Suppressor macrophage (primary cell): ENCODE measurements around the gene TRIM44.

ENCODE experiments used
- DNase-seq, 4 experiments: peaks; one replicate each; pipeline ENCODE4 v3.0.0-alpha.2; 2020 to 2022

Gene TRIM44

GRCh38 chr11:35672608-35673007 is 10.0 kb downstream of the TRIM44 start:
- DNase-seq, result no peak

GRCh38 chr11:35675901-35676610 is 13.5 kb downstream of the TRIM44 start:
- DNase-seq, result peak; percentile 15 to 59 (median 37)

GRCh38 chr11:35676611-35676965 is 14.0 kb downstream of the TRIM44 start:
- no peak for DNase-seq

GRCh38 chr11:35677904-35678303 is 15.3 kb downstream of the TRIM44 start:
- no peak for DNase-seq

GRCh38 chr11:35678471-35678870 is 15.9 kb downstream of the TRIM44 start:
- DNase-seq, result no peak

- DNase-seq, result no peak
Observed at GRCh38 chr11:35678975-35679374, 16.4 kb downstream of the TRIM44 start.

GRCh38 chr11:35680506-35680905 is 17.9 kb downstream of the TRIM44 start:
- DNase-seq, result no peak

GRCh38 chr11:35681163-35681767 is 18.7 kb downstream of the TRIM44 start:
- no peak for DNase-seq

GRCh38 chr11:35682230-35683173 is 19.9 kb downstream of the TRIM44 start:
- DNase-seq, result peak; percentile 32 to 71 (median 44)

- peak; percentile 37 to 82 (median 62) for DNase-seq
Observed at GRCh38 chr11:35683728-35684339, 21.3 kb downstream of the TRIM44 start.

- peak; percentile 39 to 66 (median 50) for DNase-seq
Observed at GRCh38 chr11:35688023-35688422, 25.4 kb downstream of the TRIM44 start.

- DNase-seq, result no peak
Observed at GRCh38 chr11:35689081-35689996, 26.8 kb downstream of the TRIM44 start.

GRCh38 chr11:35702126-35702525 is 39.6 kb downstream of the TRIM44 start:
- DNase-seq, result no peak

- DNase-seq, result no peak
Observed at GRCh38 chr11:35709376-35709775, 46.8 kb downstream of the TRIM44 start.

GRCh38 chr11:35711173-35711910 is 48.8 kb downstream of the TRIM44 start:
- DNase-seq, result peak in 1 of 4 experiments; percentile 8

GRCh38 chr11:35711924-35712323 is 49.3 kb downstream of the TRIM44 start:
- no peak for DNase-seq

- no peak for DNase-seq
Observed at GRCh38 chr11:35712533-35712932, 50.0 kb downstream of the TRIM44 start.

GRCh38 chr11:35714882-35715627 is 52.5 kb downstream of the TRIM44 start:
- no peak for DNase-seq

GRCh38 chr11:35715677-35716076 is 53.1 kb downstream of the TRIM44 start:
- peak in 1 of 4 experiments; percentile 6 for DNase-seq

- DNase-seq, result no peak
Observed at GRCh38 chr11:35717043-35717442, 54.5 kb downstream of the TRIM44 start.
